Activated naive CD8-positive, alpha-beta T cell treated with anti-CD3 and anti-CD28 coated beads for 36 hours (primary cell): Measurements from ENCODE around the gene DSG2. TPM values are rescaled to one million over a fixed set of nuclear protein-coding genes. Genes with fewer than 3 reads are reported as not detected.

Experiments used
- DNase-seq: peaks from one replicate; pipeline ENCODE4 v3.0.0; 2021
- H3K27ac Mint-ChIP-seq: one replicate; pipeline ENCODE4 v1.8.0; 2022; ENCODE audit warnings: mild to moderate bottlenecking, moderate library complexity, mixed read lengths
- H3K27me3 Mint-ChIP-seq: one replicate; pipeline ENCODE4 v1.8.0; 2022; ENCODE audit warnings: mild to moderate bottlenecking, mixed read lengths
- H3K36me3 Mint-ChIP-seq: one replicate; pipeline ENCODE4 v1.8.0; 2021; ENCODE audit warnings: mild to moderate bottlenecking, mixed read lengths
- H3K4me1 Mint-ChIP-seq: one replicate; pipeline ENCODE4 v1.8.0; 2021; ENCODE audit warnings: mixed read lengths
- H3K4me3 Mint-ChIP-seq: one replicate; pipeline ENCODE4 v1.8.0; 2022; ENCODE audit warnings: mild to moderate bottlenecking, moderate library complexity, mixed read lengths
- H3K9me3 Mint-ChIP-seq: one replicate; pipeline ENCODE4 v1.8.0; 2022; ENCODE audit warnings: mixed read lengths
- total RNA-seq, 2 experiments: library from RNA; stranded (reverse); gene quantifications; one replicate each; pipeline ENCODE4 v1.2.3, GENCODE V29; 2021

DSG2 gene
- total RNA-seq, 2 experiments from 2014 or later = 0.70 to 0.89 TPM

DNA sequence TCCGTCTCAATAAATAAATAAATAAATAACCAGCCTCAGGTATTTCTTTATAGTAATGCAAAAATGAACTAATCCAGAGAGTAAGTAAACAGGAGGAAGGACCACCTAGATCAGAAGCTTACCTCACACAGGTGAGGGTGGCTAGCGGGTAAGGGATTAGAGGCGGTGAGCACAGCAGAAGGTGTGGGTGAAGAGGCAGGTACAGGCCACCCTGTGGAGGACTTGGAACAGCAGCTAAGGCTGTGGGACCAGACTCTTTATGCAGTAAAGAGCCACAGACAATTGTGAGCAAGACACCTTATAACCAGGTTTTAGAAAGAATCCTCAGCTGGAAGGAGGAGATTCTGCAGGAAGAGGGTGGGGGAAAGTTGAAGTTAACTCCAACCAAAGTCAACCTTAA, 59.5 kb downstream of the DSG2 start:
- Mint-ChIP-seq H3K36me3 (no peaks in the 10 kb centered on the region), H3K4me1 (no peaks in the 10 kb centered on the region), H3K27me3 (peaks cover 11% of the 10 kb centered on the region), H3K27ac (no peak overlapping the region), H3K9me3 (no peaks in the 10 kb centered on the region), H3K4me3 (no peak overlapping the region)
- no peak for DNase-seq

DNA sequence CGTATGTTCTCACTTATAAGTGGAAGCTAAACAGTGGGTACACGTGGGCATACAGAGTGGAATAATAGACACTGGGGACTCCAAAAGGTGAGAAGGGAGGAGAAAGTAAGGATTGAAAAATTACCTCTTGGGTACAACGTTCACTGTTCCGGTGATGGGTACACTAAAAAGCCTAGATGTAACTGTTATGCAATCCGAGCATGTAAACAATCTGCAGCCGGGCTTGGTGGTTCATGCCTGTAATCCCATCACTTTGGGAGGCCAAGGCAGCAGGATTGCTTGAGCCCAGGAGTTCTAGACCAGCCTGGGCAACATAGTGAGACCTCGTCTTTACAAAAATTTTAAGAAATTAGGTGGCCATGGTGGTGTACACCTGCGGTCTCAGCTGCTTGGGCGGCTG, 60.6 kb downstream of the DSG2 start:
- no peak overlapping the region for H3K4me3 Mint-ChIP-seq
- no peaks in the 10 kb centered on the region for H3K36me3 Mint-ChIP-seq
- no peak for DNase-seq
- H3K4me1 Mint-ChIP-seq = no peaks in the 10 kb centered on the region
- H3K27me3 Mint-ChIP-seq = peaks cover 11% of the 10 kb centered on the region
- no peak overlapping the region for H3K27ac Mint-ChIP-seq
- H3K9me3 Mint-ChIP-seq = no peaks in the 10 kb centered on the region

DNA sequence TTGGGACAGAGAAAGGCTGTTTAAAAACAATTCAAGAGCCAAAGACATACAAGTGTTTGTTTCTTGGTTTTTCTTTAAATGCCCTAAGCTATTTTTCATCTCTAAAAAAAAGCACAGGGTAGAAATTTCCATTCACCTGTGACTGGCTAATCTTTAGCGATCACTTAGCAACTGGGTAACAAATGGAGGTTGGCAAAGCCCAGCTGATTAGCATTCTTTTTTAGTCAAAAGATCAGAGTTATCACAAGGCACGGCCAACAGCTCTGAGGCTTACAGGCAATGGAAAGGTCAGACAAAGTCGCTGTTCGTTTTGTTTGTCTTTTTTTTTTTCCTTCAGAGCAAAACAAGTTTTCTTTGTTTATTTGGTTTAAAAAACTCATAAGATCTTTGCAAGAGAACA, 64.7 kb downstream of the DSG2 start:
- no peak for DNase-seq
- Mint-ChIP-seq H3K27me3 (no peaks in the 10 kb centered on the region), H3K9me3 (no peaks in the 10 kb centered on the region), H3K4me1 (no peaks in the 10 kb centered on the region), H3K27ac (no peak overlapping the region), H3K4me3 (no peak overlapping the region), H3K36me3 (no peaks in the 10 kb centered on the region)

DNA sequence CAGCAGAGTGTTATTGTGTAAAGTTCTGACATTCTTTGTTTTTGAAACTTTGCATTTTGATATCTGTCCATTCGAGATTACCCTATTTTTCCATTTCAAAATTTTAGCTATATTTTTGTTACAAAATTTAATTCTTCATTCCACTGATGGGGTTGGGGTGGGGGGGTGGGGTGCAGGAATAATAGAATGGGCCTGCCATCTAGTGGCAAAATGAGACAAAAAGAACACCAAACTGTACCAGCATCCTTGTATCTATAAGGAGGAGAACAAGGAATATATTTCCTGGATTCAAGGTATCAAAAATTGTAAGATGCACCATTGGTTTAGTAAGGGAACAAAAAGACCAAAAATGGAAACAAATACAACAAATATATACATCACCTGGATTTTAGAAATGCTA, 65.8 kb downstream of the DSG2 start:
- no peaks in the 10 kb centered on the region for H3K36me3 Mint-ChIP-seq
- no peaks in the 10 kb centered on the region for H3K4me1 Mint-ChIP-seq
- H3K4me3 Mint-ChIP-seq = no peak overlapping the region
- H3K27ac Mint-ChIP-seq = no peak overlapping the region
- DNase-seq = no peak
- H3K27me3 Mint-ChIP-seq = no peaks in the 10 kb centered on the region
- no peaks in the 10 kb centered on the region for H3K9me3 Mint-ChIP-seq

DNA sequence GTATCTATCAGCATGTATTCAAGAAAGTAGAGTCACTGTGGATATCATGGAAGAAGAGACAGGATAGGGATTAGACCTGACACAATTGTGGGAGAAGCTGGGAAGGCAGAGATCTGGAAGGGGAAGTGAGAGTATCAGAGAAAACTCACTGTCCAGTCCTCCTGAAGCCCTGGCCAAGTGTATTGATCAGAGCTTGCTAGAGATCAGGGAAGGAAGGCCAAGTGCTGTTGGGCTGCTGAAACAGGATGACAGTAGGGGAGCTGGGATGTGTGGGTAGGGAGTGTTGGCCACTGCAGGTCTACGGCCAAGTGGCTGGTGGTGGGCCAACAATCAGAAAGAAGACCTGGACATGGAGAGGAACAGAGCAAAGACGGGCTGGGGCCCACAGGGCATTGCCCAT, 67.4 kb downstream of the DSG2 start:
- Mint-ChIP-seq H3K4me3 (no peak overlapping the region), H3K4me1 (no peaks in the 10 kb centered on the region), H3K36me3 (no peaks in the 10 kb centered on the region), H3K27me3 (no peaks in the 10 kb centered on the region), H3K9me3 (no peaks in the 10 kb centered on the region), H3K27ac (no peak overlapping the region)
- DNase-seq = no peak

DNA sequence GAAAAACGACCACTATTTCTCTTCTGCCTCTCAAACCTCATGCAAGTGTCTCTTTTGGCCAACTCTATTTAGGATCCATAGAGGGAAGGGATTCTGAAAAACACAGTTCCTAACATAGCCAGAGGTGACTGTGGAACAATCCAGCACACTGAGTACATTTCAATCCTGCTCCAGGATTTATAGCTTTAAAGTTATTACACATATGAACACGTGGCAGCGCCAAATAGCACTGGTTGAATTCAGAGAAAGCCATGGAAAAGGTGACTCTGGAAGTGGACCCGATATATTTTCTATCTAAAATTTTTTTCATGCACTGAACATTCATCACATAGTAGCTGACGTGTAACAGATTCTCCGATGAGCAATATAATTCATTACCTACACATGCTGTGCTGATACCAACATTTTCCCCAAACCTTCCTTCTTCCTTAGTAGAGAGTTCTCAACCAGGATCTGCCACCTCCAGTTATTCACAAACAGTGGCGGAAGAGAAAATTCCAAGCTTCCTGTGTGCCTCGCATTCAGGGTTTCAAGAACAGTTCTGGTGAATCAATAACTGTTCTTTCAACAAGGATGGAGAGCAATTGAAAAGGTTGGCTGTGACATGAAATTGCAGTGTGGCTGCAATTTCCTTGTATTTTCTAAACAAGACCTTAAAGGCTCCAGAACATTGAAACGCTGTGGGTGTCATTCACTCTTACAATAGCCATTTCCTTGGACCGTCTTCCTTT, 68.0 kb downstream of the DSG2 start:
- Mint-ChIP-seq H3K9me3 (no peaks in the 10 kb centered on the region), H3K36me3 (no peaks in the 10 kb centered on the region), H3K27me3 (no peaks in the 10 kb centered on the region), H3K27ac (no peak overlapping the region), H3K4me1 (no peaks in the 10 kb centered on the region), H3K4me3 (no peak overlapping the region)
- DNase-seq = no peak

DNA sequence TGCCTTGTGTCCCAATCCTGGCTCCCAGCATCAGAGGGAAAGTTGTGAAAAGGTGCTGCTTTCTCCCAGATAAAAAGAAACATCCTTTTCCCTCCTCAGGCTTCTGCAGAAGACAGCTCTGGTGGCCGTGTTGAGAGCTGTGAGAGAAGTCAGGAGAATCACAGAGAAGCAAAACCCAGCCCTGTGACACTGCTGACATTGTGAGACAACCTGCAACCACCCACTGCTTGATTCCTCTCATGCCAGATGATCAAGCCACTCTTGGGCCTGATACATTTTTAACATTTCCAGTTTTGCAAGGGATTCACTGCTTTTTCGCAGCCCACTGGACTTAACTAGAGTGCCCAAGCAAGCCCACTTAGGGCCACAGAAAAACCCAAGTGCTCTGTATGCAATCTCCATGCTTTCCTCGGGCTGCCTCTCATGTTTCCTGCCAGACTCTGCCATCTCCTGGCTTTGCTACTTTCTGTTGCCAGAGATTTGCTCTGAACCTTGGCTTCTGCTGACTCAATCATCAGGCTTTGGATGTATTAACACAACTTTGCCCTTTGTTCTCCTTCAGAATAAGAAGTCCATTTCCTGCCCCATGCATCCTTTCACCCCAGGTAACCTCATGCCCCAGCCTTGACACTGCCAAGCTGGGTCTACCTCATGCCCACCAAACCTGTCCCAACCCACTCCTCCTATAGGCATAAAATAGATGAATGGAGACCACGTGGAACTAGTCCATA, 68.8 kb downstream of the DSG2 start:
- Mint-ChIP-seq H3K36me3 (no peaks in the 10 kb centered on the region), H3K27ac (no peak overlapping the region), H3K4me3 (no peak overlapping the region), H3K4me1 (no peaks in the 10 kb centered on the region), H3K9me3 (no peaks in the 10 kb centered on the region), H3K27me3 (no peaks in the 10 kb centered on the region)
- DNase-seq = no peak

DNA sequence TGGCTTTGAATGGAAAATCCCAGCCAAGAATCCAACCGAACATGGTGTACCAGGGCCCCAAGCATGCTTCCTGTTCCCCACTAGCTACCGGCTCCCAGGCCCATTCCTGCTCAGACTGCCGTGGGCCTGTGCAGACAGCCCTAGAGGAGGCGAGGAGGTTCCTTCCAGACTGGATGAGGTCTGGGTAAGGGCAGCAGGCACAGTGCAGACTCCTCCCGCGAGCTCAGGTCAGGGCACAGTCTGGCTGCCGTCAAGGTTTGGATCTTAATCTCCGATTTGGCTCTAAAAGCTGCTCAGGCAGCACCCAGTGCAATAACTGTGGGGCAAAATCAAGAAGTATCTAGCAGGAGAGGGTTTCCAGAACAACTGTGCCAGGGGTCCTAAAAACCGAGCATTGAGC, 74.4 kb downstream of the DSG2 start:
- H3K27me3 Mint-ChIP-seq = no peaks in the 10 kb centered on the region
- no peak overlapping the region for H3K27ac Mint-ChIP-seq

DNA sequence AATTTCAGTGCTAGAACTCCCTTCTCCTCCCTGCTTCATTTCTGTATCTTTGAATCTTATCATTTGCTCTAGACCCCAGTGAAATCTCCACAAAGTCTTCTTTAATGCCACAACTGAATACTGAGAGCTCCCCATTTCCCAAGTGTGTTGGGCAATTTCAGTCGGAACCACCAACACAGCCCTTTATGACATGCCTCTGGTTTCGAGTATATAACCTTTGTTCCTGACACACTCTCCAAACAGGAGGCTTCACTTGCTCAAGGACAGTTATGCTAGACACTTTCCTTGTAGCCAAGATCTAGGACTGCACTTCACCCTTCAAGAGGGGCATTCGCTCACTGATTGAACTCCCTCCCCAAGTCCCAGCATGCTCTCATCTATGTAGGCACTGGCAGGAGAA, 75.1 kb downstream of the DSG2 start:
- DNase-seq = no peak
- Mint-ChIP-seq H3K27me3 (no peaks in the 10 kb centered on the region), H3K9me3 (no peaks in the 10 kb centered on the region), H3K36me3 (no peaks in the 10 kb centered on the region), H3K27ac (no peak overlapping the region), H3K4me3 (no peak overlapping the region), H3K4me1 (peaks cover 3% of the 10 kb centered on the region)

More for the DNA sequence above, 74.4 kb downstream of the DSG2 start:
- Mint-ChIP-seq H3K4me3 (no peak overlapping the region), H3K9me3 (no peaks in the 10 kb centered on the region), H3K36me3 (no peaks in the 10 kb centered on the region), H3K4me1 (peaks cover 3% of the 10 kb centered on the region)
- DNase-seq = no peak

DNA sequence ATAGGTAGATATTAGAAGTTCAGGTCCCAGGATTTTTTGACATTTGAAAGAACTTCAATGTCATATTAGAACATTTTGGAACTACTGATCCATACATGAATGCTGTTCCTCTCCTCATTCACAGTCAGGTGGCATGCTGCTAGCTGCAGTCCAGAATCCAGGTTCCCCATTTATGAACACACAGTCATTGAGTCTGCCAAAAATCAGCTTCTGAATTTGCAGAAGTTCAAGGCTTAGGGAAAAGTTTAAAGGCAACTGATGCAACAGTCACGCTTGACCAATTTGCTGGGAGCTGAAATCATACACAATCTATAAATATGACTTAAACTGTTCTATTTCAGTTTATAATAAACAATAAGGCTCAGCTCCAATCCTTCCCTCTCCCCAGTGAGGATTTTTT, 76.4 kb downstream of the DSG2 start:
- no peak overlapping the region for H3K4me3 Mint-ChIP-seq
- H3K4me1 Mint-ChIP-seq = peaks cover 3% of the 10 kb centered on the region
- no peak overlapping the region for H3K27ac Mint-ChIP-seq
- no peaks in the 10 kb centered on the region for H3K27me3 Mint-ChIP-seq
- H3K36me3 Mint-ChIP-seq = no peaks in the 10 kb centered on the region
- DNase-seq = no peak
- H3K9me3 Mint-ChIP-seq = no peaks in the 10 kb centered on the region

DNA sequence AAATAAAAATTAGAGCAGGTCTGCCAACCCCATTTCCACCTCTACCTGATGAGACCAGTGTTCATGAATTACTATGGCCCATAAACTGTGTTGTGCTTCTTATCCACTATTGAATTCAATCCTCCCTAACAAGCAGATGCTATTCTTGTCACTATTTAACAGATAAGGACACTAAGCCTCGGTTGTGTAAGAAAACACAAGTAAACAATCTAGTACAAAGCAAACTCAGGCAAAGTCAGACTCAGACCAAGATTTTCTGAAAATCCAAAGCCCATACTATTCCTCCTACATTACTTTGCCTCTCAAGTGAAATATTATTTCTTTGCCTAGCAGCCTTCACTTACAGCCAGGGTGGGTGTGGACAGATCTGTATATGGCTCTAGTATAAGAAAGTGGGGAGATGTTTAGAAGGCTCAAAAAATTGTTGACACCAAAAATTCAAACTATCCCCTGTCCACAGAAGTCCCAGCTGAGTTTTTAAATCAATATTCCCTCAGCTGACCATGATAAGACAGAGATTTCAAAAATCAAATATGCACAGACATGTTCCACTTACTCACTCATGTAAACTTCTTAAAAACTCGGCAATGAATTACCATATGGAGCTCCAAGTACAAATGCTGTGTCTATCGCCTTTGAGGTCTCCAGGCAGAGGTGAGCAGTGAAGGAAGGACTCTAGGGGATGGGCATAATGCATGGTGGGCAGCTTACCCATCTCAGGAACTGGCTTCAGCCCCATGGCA, 77.7 kb downstream of the DSG2 start:
- DNase-seq = no peak
- no peak overlapping the region for H3K4me3 Mint-ChIP-seq
- no peaks in the 10 kb centered on the region for H3K27me3 Mint-ChIP-seq
- peaks cover 3% of the 10 kb centered on the region for H3K4me1 Mint-ChIP-seq
- H3K36me3 Mint-ChIP-seq = no peaks in the 10 kb centered on the region
- no peak overlapping the region for H3K27ac Mint-ChIP-seq
- H3K9me3 Mint-ChIP-seq = no peaks in the 10 kb centered on the region

DNA sequence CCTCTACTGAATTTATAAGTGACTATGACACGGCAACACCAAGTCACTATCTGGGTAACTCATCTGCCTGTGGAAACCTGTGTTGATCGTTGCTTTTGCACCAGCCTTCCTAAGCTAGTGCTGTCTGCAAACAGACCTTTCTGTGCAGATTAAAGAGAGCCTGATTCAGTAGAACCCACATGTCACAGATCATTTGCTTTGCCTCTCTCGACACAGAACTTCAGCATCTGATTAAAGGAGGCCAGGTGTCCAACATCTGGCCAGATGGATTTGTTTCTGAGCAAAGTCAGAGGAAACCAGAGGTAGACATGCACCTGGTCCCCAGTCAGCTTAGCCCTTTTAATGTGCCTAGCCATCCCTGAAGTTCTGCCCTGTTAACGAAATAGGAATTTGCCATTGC, 78.7 kb downstream of the DSG2 start:
- no peak overlapping the region for H3K27ac Mint-ChIP-seq
- no peaks in the 10 kb centered on the region for H3K27me3 Mint-ChIP-seq
- H3K4me3 Mint-ChIP-seq = no peak overlapping the region
- H3K4me1 Mint-ChIP-seq = peaks cover 3% of the 10 kb centered on the region
- no peaks in the 10 kb centered on the region for H3K9me3 Mint-ChIP-seq
- H3K36me3 Mint-ChIP-seq = no peaks in the 10 kb centered on the region
- DNase-seq = no peak

DNA sequence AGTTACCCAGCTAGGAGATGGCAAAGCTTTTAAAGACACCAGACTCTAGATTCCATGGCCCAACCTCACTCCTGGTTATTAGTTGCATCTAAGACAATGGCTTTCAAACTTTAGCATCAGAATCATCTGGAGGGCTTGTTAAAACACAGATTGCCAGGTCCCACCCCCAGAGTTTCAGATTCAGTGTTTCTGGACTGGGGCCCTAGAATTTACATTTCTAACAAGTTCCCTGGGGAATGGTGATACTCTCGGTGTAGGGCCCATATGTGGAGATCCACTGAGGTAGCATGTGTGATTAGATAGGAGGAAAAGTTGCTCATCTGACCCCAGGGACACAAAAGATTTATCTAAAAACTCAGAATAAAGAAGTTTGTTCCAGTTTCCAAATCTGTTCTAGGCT, 79.2 kb downstream of the DSG2 start:
- H3K4me1 Mint-ChIP-seq = no peaks in the 10 kb centered on the region
- no peaks in the 10 kb centered on the region for H3K27me3 Mint-ChIP-seq
- no peak for DNase-seq
- no peaks in the 10 kb centered on the region for H3K9me3 Mint-ChIP-seq
- H3K27ac Mint-ChIP-seq = no peak overlapping the region
- no peak overlapping the region for H3K4me3 Mint-ChIP-seq
- no peaks in the 10 kb centered on the region for H3K36me3 Mint-ChIP-seq

DNA sequence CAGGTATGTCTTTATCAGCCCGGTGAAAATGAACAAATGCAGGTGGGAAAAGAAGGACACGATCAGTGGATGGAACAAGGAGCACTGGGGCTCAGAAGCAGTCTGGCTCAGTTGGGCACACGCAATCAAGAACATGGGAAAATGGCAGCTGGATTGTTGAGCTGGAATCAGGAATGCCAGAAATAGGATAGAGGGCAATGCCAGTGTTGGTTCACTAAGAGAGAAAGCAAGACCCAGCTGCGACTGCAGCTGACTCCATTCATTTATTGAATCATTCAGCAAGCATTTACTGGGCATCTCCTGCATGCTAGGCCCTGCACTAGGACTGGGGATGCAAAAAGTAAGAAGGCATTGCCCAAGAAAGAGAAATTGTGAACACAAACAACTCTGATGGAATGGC, 80.1 kb downstream of the DSG2 start:
- Mint-ChIP-seq H3K9me3 (no peaks in the 10 kb centered on the region), H3K36me3 (no peaks in the 10 kb centered on the region)
- DNase-seq = no peak

DNA sequence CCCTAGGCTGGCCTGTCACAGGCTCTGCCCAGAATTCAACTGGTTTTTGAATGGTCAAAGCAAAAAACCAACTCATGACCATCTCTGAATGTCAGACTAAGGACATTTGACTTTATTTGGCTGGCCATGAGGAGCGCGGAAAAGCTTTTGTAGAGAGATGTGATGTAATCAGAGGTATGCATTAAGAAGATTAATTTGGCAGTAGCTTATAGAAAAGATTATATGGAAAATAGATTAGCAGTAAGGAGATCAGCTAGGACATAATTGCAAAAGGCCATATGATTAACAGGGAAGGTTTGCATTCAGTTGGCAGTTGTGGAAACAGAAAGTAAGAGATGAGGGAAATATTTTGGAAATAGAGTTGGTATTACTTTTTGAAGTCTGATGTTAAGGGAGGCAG, 81.4 kb downstream of the DSG2 start:
- H3K36me3 Mint-ChIP-seq = no peaks in the 10 kb centered on the region
- H3K27ac Mint-ChIP-seq = no peak overlapping the region
- no peak overlapping the region for H3K4me3 Mint-ChIP-seq
- DNase-seq = no peak
- no peaks in the 10 kb centered on the region for H3K27me3 Mint-ChIP-seq
- H3K9me3 Mint-ChIP-seq = no peaks in the 10 kb centered on the region
- H3K4me1 Mint-ChIP-seq = no peaks in the 10 kb centered on the region

More for the DNA sequence above, 80.1 kb downstream of the DSG2 start:
- Mint-ChIP-seq H3K27me3 (no peaks in the 10 kb centered on the region), H3K4me3 (no peak overlapping the region), H3K27ac (no peak overlapping the region), H3K4me1 (no peaks in the 10 kb centered on the region)
